Measurements from ENCODE around the gene CCNF. TPM values are rescaled to one million over a fixed set of nuclear protein-coding genes. Genes with fewer than 3 reads are reported as not detected.
"Not testable (repeated sequence)": the region's sequence is repeated elsewhere in the genome, so short reads cannot be mapped to it uniquely, and the experiment has no call there.

The CCNF gene
- polyA plus RNA-seq, 6 donors from 2014 or later = 1.8 to 5.0 (median 2.8) TPM; not detected in 1

- Mint-ChIP-seq H3K27me3 (no peaks in the 10 kb centered on the region), H3K27ac (peak overlapping the region in 1 of 6 donors; percentile 64), H3K9me3 (no peaks in the 10 kb centered on the region), H3K4me3 (peak overlapping the region in 1 of 8 donors; percentile 43), H3K36me3 (no peaks in the 10 kb centered on the region), H3K4me1 (peaks cover 15 to 20% (median 19%) of the 10 kb centered on the region in 3 donors)
- DNase-seq = no peak
- no peak for ATAC-seq (ENCODE audit: low read depth in 2 of 2)
These were observed 3.7 kb downstream of the CCNF start for GRCh38 chr16:2432801-2433505.

GRCh38 chr16:2435236-2435635 lies 6.0 kb downstream of the CCNF start:
- H3K4me1 Mint-ChIP-seq = peaks cover 19 to 23% (median 20%) of the 10 kb centered on the region in 3 donors
- not testable (repeated sequence) for H3K9me3 Mint-ChIP-seq; ATAC-seq (ENCODE audit: low read depth in 2 of 2); H3K27ac Mint-ChIP-seq; H3K4me3 Mint-ChIP-seq; H3K36me3 Mint-ChIP-seq; H3K27me3 Mint-ChIP-seq; DNase-seq

- DNase-seq = no peak
- H3K27me3 Mint-ChIP-seq = no peaks in the 10 kb centered on the region
- ATAC-seq (ENCODE audit: low read depth in 2 of 2) = no peak
- peak overlapping the region in 1 of 6 donors; percentile 79 for H3K27ac Mint-ChIP-seq
- no peaks in the 10 kb centered on the region for H3K36me3 Mint-ChIP-seq
- no peaks in the 10 kb centered on the region for H3K9me3 Mint-ChIP-seq
- H3K4me1 Mint-ChIP-seq = peaks cover 13 to 24% (median 16%) of the 10 kb centered on the region in 3 donors
- peak overlapping the region in 1 of 8 donors; percentile 42 for H3K4me3 Mint-ChIP-seq
These were observed 6.9 kb downstream of the CCNF start for GRCh38 chr16:2436110-2436509.

- Mint-ChIP-seq H3K9me3 (no peaks in the 10 kb centered on the region), H3K27me3 (no peaks in the 10 kb centered on the region), H3K36me3 (no peaks in the 10 kb centered on the region), H3K4me1 (peaks cover 13 to 25% (median 16%) of the 10 kb centered on the region in 3 donors), H3K4me3 (no peak overlapping the region), H3K27ac (peak overlapping the region in 2 of 6 donors; percentile 30 to 65)
- no peak for ATAC-seq (ENCODE audit: low read depth in 2 of 2)
- DNase-seq = no peak
These were observed 8.0 kb downstream of the CCNF start for GRCh38 chr16:2437032-2437790.

- Mint-ChIP-seq H3K4me3 (no peak overlapping the region), H3K9me3 (no peaks in the 10 kb centered on the region), H3K27me3 (no peaks in the 10 kb centered on the region), H3K4me1 (peaks cover 11 to 25% (median 16%) of the 10 kb centered on the region in 3 donors), H3K36me3 (no peaks in the 10 kb centered on the region), H3K27ac (peak overlapping the region in 4 of 6 donors; percentile 57 to 90 (median 78))
- ATAC-seq (ENCODE audit: low read depth in 2 of 2) = no peak
- no peak for DNase-seq
These were observed 8.9 kb downstream of the CCNF start for GRCh38 chr16:2438121-2438520.

GRCh38 chr16:2439598-2439997 lies 10.4 kb downstream of the CCNF start:
- Mint-ChIP-seq H3K36me3 (no peaks in the 10 kb centered on the region), H3K4me1 (peaks cover 10 to 25% (median 16%) of the 10 kb centered on the region in 3 donors), H3K4me3 (peak overlapping the region in 5 of 8 donors; percentile 30 to 74 (median 47)), H3K27me3 (no peaks in the 10 kb centered on the region), H3K9me3 (no peaks in the 10 kb centered on the region), H3K27ac (peak overlapping the region in 5 of 6 donors; percentile 87 to 97 (median 93))
- ATAC-seq (ENCODE audit: low read depth in 2 of 2) = no peak
- no peak for DNase-seq

- not testable (repeated sequence) for H3K27me3 Mint-ChIP-seq; H3K9me3 Mint-ChIP-seq; H3K36me3 Mint-ChIP-seq; ATAC-seq (ENCODE audit: low read depth in 2 of 2); DNase-seq
- H3K4me3 Mint-ChIP-seq = peak overlapping the region in 1 of 8 donors; percentile 69
- peak overlapping the region in 3 of 6 donors; percentile 33 to 94 (median 83) for H3K27ac Mint-ChIP-seq
- peaks cover 10 to 25% (median 16%) of the 10 kb centered on the region in 3 donors for H3K4me1 Mint-ChIP-seq
These were observed 12.0 kb downstream of the CCNF start for GRCh38 chr16:2441143-2441804.

- H3K9me3 Mint-ChIP-seq = no peaks in the 10 kb centered on the region
- H3K4me1 Mint-ChIP-seq = peaks cover 10 to 23% (median 16%) of the 10 kb centered on the region in 3 donors
- no peak overlapping the region for H3K27ac Mint-ChIP-seq
- no peak overlapping the region for H3K4me3 Mint-ChIP-seq
- ATAC-seq (ENCODE audit: low read depth in 2 of 2) = no peak
- no peaks in the 10 kb centered on the region for H3K27me3 Mint-ChIP-seq
- H3K36me3 Mint-ChIP-seq = no peaks in the 10 kb centered on the region
- DNase-seq = no peak
These were observed 14.3 kb downstream of the CCNF start for GRCh38 chr16:2443555-2443954.

GRCh38 chr16:2447920-2448583 lies 18.8 kb downstream of the CCNF start:
- no peaks in the 10 kb centered on the region for H3K4me1 Mint-ChIP-seq
- H3K9me3 Mint-ChIP-seq = no peaks in the 10 kb centered on the region
- H3K27ac Mint-ChIP-seq = no peak overlapping the region
- no peaks in the 10 kb centered on the region for H3K27me3 Mint-ChIP-seq
- no peak for DNase-seq
- ATAC-seq (ENCODE audit: low read depth in 2 of 2) = no peak
- no peaks in the 10 kb centered on the region for H3K36me3 Mint-ChIP-seq
- peak overlapping the region in 1 of 8 donors; percentile 9 for H3K4me3 Mint-ChIP-seq

- ATAC-seq (ENCODE audit: low read depth in 2 of 2) (no peak), DNase-seq (no peak)
- Mint-ChIP-seq H3K27me3 (no peaks in the 10 kb centered on the region), H3K36me3 (peaks cover 0 to 6% of the 10 kb centered on the region in 2 donors), H3K9me3 (no peaks in the 10 kb centered on the region), H3K4me1 (no peaks in the 10 kb centered on the region), H3K27ac (no peak overlapping the region), H3K4me3 (no peak overlapping the region)
These were observed 19.9 kb downstream of the CCNF start for GRCh38 chr16:2449118-2449517.

GRCh38 chr16:2450535-2450934 lies 21.3 kb downstream of the CCNF start:
- Mint-ChIP-seq H3K36me3 (peaks cover 0 to 7% of the 10 kb centered on the region in 2 donors), H3K9me3 (no peaks in the 10 kb centered on the region), H3K27ac (no peak overlapping the region), H3K27me3 (no peaks in the 10 kb centered on the region), H3K4me3 (no peak overlapping the region), H3K4me1 (no peaks in the 10 kb centered on the region)
- no peak for ATAC-seq (ENCODE audit: low read depth in 2 of 2)
- DNase-seq = no peak

GRCh38 chr16:2450975-2451381 lies 21.7 kb downstream of the CCNF start:
- H3K27ac Mint-ChIP-seq = no peak overlapping the region
- no peaks in the 10 kb centered on the region for H3K9me3 Mint-ChIP-seq
- no peak overlapping the region for H3K4me3 Mint-ChIP-seq
- no peaks in the 10 kb centered on the region for H3K27me3 Mint-ChIP-seq
- no peaks in the 10 kb centered on the region for H3K4me1 Mint-ChIP-seq
- no peak for ATAC-seq (ENCODE audit: low read depth in 2 of 2)
- no peak for DNase-seq
- H3K36me3 Mint-ChIP-seq = peaks cover 0 to 7% of the 10 kb centered on the region in 2 donors

GRCh38 chr16:2451851-2452320 lies 22.6 kb downstream of the CCNF start:
- no peaks in the 10 kb centered on the region for H3K4me1 Mint-ChIP-seq
- H3K36me3 Mint-ChIP-seq = peaks cover 0 to 7% of the 10 kb centered on the region in 2 donors
- no peaks in the 10 kb centered on the region for H3K9me3 Mint-ChIP-seq
- H3K4me3 Mint-ChIP-seq = peak overlapping the region in 1 of 8 donors; percentile 12
- H3K27ac Mint-ChIP-seq = no peak overlapping the region
- ATAC-seq (ENCODE audit: low read depth in 2 of 2) (no peak), DNase-seq (no peak)
- no peaks in the 10 kb centered on the region for H3K27me3 Mint-ChIP-seq
